H1 (cell line): ENCODE data around the gene PRCP. TPM values are rescaled to one million over a fixed set of nuclear protein-coding genes. Genes with fewer than 3 reads are reported as not detected.

ENCODE experiments used
- CTCF ChIA-PET: fragments of 300-600 bp; sonication (Branson Sonifier 250); formaldehyde crosslinking; loops from one replicate; lab custom pipeline; 2021; ENCODE audit not compliant: partially characterized antibody; lab: Charles Lee
- POLR2A ChIA-PET: fragments of 300-600 bp; sonication (Branson Sonifier 250); formaldehyde crosslinking; loops from one replicate; lab custom pipeline; 2021; ENCODE audit warnings: inconsistent platforms; ENCODE audit not compliant: partially characterized antibody; lab: Charles Lee
- DNase-seq, 2 experiments: peaks; one replicate each; pipeline versions ENCODE4 v3.0.0 to v3.0.0-alpha.2; 2010 to 2022; ENCODE audit warnings: low spot score in 2 of 2, low read depth in 1 of 2, mixed read lengths in 1 of 2
- FAIRE-seq: peaks from 2 replicates; lab custom pipeline; 2011; peaks lifted over from hg19 to GRCh38; lab: Jason Lieb, UNC
- H2AFZ ChIP-seq: 2 replicates; pipeline ENCODE4 v1.8.1; 2012; ENCODE audit warnings: low read length, inconsistent platforms
- H2AK5ac ChIP-seq: 2 replicates; pipeline ENCODE4 v1.6.1; 2013; ENCODE audit warnings: low read depth, low read length
- H2BK120ac ChIP-seq: replicated peaks from 2 replicates; pipeline ENCODE3; 2013; ENCODE audit warnings: low read depth, low read length, inconsistent platforms
- H2BK12ac ChIP-seq: 2 replicates; pipeline ENCODE4 v1.6.1; 2013; ENCODE audit warnings: low read depth, low read length
- H2BK15ac ChIP-seq: 2 replicates; pipeline ENCODE4 v1.6.1; 2013; ENCODE audit warnings: low read length
- H2BK20ac ChIP-seq: 2 replicates; pipeline ENCODE4 v1.6.1; 2013; ENCODE audit warnings: low read length
- H2BK5ac ChIP-seq: 2 replicates; pipeline ENCODE4 v1.6.1; 2013; ENCODE audit warnings: low read depth, low read length
- H3K14ac ChIP-seq: 2 replicates; pipeline ENCODE4 v1.6.1; 2013; ENCODE audit warnings: inconsistent platforms; ENCODE audit not compliant: insufficient read length
- H3K18ac ChIP-seq: 2 replicates; pipeline ENCODE4 v1.6.1; 2013; ENCODE audit warnings: low read length; ENCODE audit errors: extremely low read depth
- H3K23ac ChIP-seq: 2 replicates; pipeline ENCODE4 v1.6.1; 2013; ENCODE audit warnings: inconsistent platforms; ENCODE audit not compliant: insufficient read length
- H3K23me2 ChIP-seq: 2 replicates; pipeline ENCODE4 v1.6.1; 2013; ENCODE audit warnings: low read depth, low read length
- H3K27ac ChIP-seq: 2 replicates; pipeline ENCODE4 v1.6.1; 2011; ENCODE audit warnings: low read depth, low read length, inconsistent platforms
- H3K27me3 ChIP-seq, 4 experiments: replicated peaks in 1 of 4; 1 replicate in 1 of 4; 2 replicates in 3 of 4; pipeline versions ENCODE4 v1.6.1 to v1.8.1; 2011 to 2013; ENCODE audit warnings: low read length in 3 of 4, mild to moderate bottlenecking in 3 of 4, inconsistent platforms in 2 of 4, mixed read lengths in 2 of 4, moderate library complexity in 1 of 4; ENCODE audit not compliant: control insufficient read depth in 3 of 4, insufficient read depth in 3 of 4; ENCODE audit errors: extremely low read depth in 1 of 4
- H3K36me3 ChIP-seq, 4 experiments: 2 replicates each; pipeline versions ENCODE4 v1.6.1 to v1.8.1; 2011 to 2013; ENCODE audit warnings: mild to moderate bottlenecking in 4 of 4, low read length in 3 of 4, moderate library complexity in 2 of 4, control low read depth in 1 of 4, inconsistent platforms in 1 of 4; ENCODE audit not compliant: insufficient read depth in 4 of 4, control insufficient read depth in 2 of 4
- H3K4ac ChIP-seq: replicated peaks from 2 replicates; pipeline ENCODE3; 2013; ENCODE audit warnings: low read length, low read depth, mixed read lengths, inconsistent platforms; ENCODE audit not compliant: insufficient read length
- H3K4me1 ChIP-seq, 4 experiments: replicated peaks in 1 of 4; 1 replicate in 1 of 4; 2 replicates in 3 of 4; pipeline versions ENCODE4 v1.6.1 to v1.8.1; 2011 to 2013; ENCODE audit warnings: low read length in 3 of 4, inconsistent platforms in 2 of 4, mixed read lengths in 1 of 4; ENCODE audit not compliant: insufficient read depth in 4 of 4, control insufficient read depth in 3 of 4
- H3K4me2 ChIP-seq, 2 experiments: 2 replicates each; pipeline versions ENCODE4 v1.6.1 to v1.8.1; 2011 to 2013; ENCODE audit warnings: low read depth in 2 of 2, low read length in 2 of 2, control low read depth in 1 of 2, inconsistent platforms in 1 of 2, mild to moderate bottlenecking in 1 of 2; ENCODE audit not compliant: insufficient read depth in 1 of 2
- H3K4me3 ChIP-seq, 4 experiments: fragments of 200-600, 300-600 bp in 1 of 4; sonication (generic), shearing (Covaris generic), sonication (Bioruptor Twin) in 1 of 4; 2 replicates each; pipeline versions ENCODE4 v1.5.1 to v1.8.1; 2011 to 2016; ENCODE audit warnings: low read length in 4 of 4, low read depth in 3 of 4, control low read depth in 2 of 4, inconsistent platforms in 2 of 4, mild to moderate bottlenecking in 2 of 4, mixed read lengths in 1 of 4, moderate library complexity in 1 of 4; ENCODE audit not compliant: insufficient read depth in 2 of 4; ENCODE audit errors: extremely low read depth in 1 of 4
- H3K56ac ChIP-seq: replicated peaks from 2 replicates; pipeline ENCODE3; 2013; ENCODE audit warnings: low read depth, mild to moderate bottlenecking, mixed read lengths, low read length, inconsistent platforms; ENCODE audit not compliant: insufficient read length
- H3K79me1 ChIP-seq: 2 replicates; pipeline ENCODE4 v1.6.1; 2013; ENCODE audit warnings: low read depth, low read length, control low read depth
- H3K79me2 ChIP-seq, 2 experiments: 2 replicates each; pipeline versions ENCODE4 v1.6.1 to v1.8.1; 2012 to 2013; ENCODE audit warnings: low read length in 2 of 2, mild to moderate bottlenecking in 2 of 2, inconsistent platforms in 1 of 2; ENCODE audit not compliant: insufficient read depth in 2 of 2, control insufficient read depth in 1 of 2
- H3K9ac ChIP-seq, 4 experiments: replicated peaks in 1 of 4; 1 replicate in 1 of 4; 2 replicates in 3 of 4; pipeline versions ENCODE4 v1.6.1 to v1.8.1; 2011 to 2013; ENCODE audit warnings: low read depth in 3 of 4, low read length in 3 of 4, control low read depth in 2 of 4, mild to moderate bottlenecking in 2 of 4, moderate library complexity in 2 of 4, inconsistent platforms in 1 of 4; ENCODE audit errors: extremely low read depth in 1 of 4
- H3K9me3 ChIP-seq, 2 experiments: 2 replicates each; pipeline versions ENCODE4 v1.6.1 to v1.8.1; 2012 to 2013; ENCODE audit warnings: mild to moderate bottlenecking in 2 of 2, moderate library complexity in 2 of 2, control low read depth in 1 of 2, inconsistent platforms in 1 of 2, low read depth in 1 of 2, low read length in 1 of 2, mixed read lengths in 1 of 2; ENCODE audit not compliant: insufficient read depth in 2 of 2
- H4K20me1 ChIP-seq, 2 experiments: replicated peaks in 1 of 2; 2 replicates each; pipeline versions ENCODE3 to v1.8.1; 2011 to 2013; ENCODE audit warnings: inconsistent platforms in 2 of 2, low read length in 2 of 2, mild to moderate bottlenecking in 1 of 2; ENCODE audit not compliant: insufficient read depth in 2 of 2, control insufficient read depth in 1 of 2
- H4K5ac ChIP-seq: 2 replicates; pipeline ENCODE4 v1.6.1; 2013; ENCODE audit warnings: low read length, low read depth, mixed read lengths, inconsistent platforms; ENCODE audit not compliant: insufficient read length
- H4K8ac ChIP-seq: 2 replicates; pipeline ENCODE4 v1.8.0; 2013; ENCODE audit warnings: mild to moderate bottlenecking, moderate library complexity, low read length, inconsistent platforms; ENCODE audit not compliant: insufficient read depth; ENCODE audit errors: extremely low read depth
- H4K91ac ChIP-seq: replicated peaks from 2 replicates; pipeline ENCODE3; 2013; ENCODE audit warnings: low read length, mixed read lengths, inconsistent platforms; ENCODE audit not compliant: insufficient read length
- BACH1 ChIP-seq: IDR thresholded peaks from 2 replicates; pipeline ENCODE4 v1.6.1; 2012; ENCODE audit warnings: low read length, improper control_type of control experiment
- EP300 ChIP-seq, 2 experiments: IDR thresholded peaks; 1 replicate in 1 of 2; 2 replicates in 1 of 2; pipeline ENCODE4 v1.6.1; 2011 to 2012; ENCODE audit warnings: low read depth in 2 of 2, low read length in 2 of 2, mild to moderate bottlenecking in 2 of 2, borderline replicate concordance in 1 of 2, inconsistent platforms in 1 of 2, moderate library complexity in 1 of 2
- EZH2 ChIP-seq: fragments of 200-600 bp; sonication (generic); IDR thresholded peaks from 2 replicates; pipeline ENCODE4 v1.7.1; 2012; ENCODE audit warnings: low read depth, mild to moderate bottlenecking, moderate library complexity, low read length, inconsistent platforms; ENCODE audit not compliant: severe bottlenecking
- HDAC6 ChIP-seq: IDR thresholded peaks from one replicate; pipeline ENCODE4 v1.7.1; 2012; ENCODE audit warnings: low read depth, mild to moderate bottlenecking, inconsistent platforms, low read length, moderate library complexity
- JUND ChIP-seq: IDR thresholded peaks from 2 replicates; pipeline ENCODE4 v1.6.1; 2011; ENCODE audit warnings: mild to moderate bottlenecking, improper control_type of control experiment, low read length
- RFX5 ChIP-seq: IDR thresholded peaks from 2 replicates; pipeline ENCODE4 v1.6.1; 2011; ENCODE audit warnings: low read depth, low read length, improper control_type of control experiment, borderline replicate concordance
- RNF2 ChIP-seq: fragments of 200-900, 300-1000 bp; sonication (generic); IDR thresholded peaks from 2 replicates; pipeline ENCODE4 v1.7.1; 2016; ENCODE audit warnings: borderline replicate concordance, low read depth, mild to moderate bottlenecking, antibody characterized with exemption, low read length; ENCODE audit not compliant: poor library complexity, severe bottlenecking; ENCODE audit errors: missing control alignments
- SIRT6 ChIP-seq: IDR thresholded peaks from one replicate; pipeline ENCODE4 v1.7.1; 2012; ENCODE audit warnings: low read length, inconsistent platforms
- SP2 ChIP-seq: IDR thresholded peaks from 2 replicates; pipeline ENCODE4 v1.6.1; 2012; ENCODE audit warnings: mild to moderate bottlenecking, low read length, inconsistent platforms
- SRF ChIP-seq: IDR thresholded peaks from 2 replicates; pipeline ENCODE4 v1.6.1; 2011; ENCODE audit warnings: mild to moderate bottlenecking, low read depth, low read length, moderate library complexity
- WGBS, 2 experiments: shearing (Covaris generic) in 1 of 2; methylation state at CpG; one replicate each; pipeline versions ENCODE4 v1.1.6 to v1.1.7; 2013 to 2015; ENCODE audit warnings: low lambda C conversion rate in 2 of 2, mixed read lengths in 2 of 2, inconsistent platforms in 1 of 2, low coverage in 1 of 2, missing lambda C conversion rate in 1 of 2; ENCODE audit not compliant: insufficient replicate concordance in 2 of 2, insufficient coverage in 1 of 2, insufficient read length in 1 of 2; ENCODE audit errors: extremely low coverage in 1 of 2, missing lambda C conversion rate in 1 of 2; 5-methylcytosine and 5-hydroxymethylcytosine counted together
- polyA plus RNA-seq, 7 experiments: library from polyadenylated mRNA; depleted of rRNA in 3 of 7; stranded (reverse) in 5 of 7; unstranded in 2 of 7; fragments of >200 nt in 5 of 7; fragments of 200-250 nt in 2 of 7; gene quantifications; 1 replicate in 5 of 7; 2 replicates in 1 of 7; 4 replicates in 1 of 7; pipeline versions ENCODE4 v1.2.1 to v1.2.3, GENCODE V29; 2011 to 2013; ENCODE audit warnings: missing spikeins in 2 of 7, mixed read lengths in 2 of 7
- total RNA-seq: library from RNA; stranded (reverse); fragmentation: NEBNext Ultra II Directional; extraction: Animal tissue kit (Norgen Biotek cat#: 25700); gene quantifications from 2 replicates; pipeline ENCODE4 v1.2.1, GENCODE V29; 2021
- TF ChIP-seq, protein P1 (sequence below): IDR thresholded peaks from 2 replicates; pipeline ENCODE4 v1.6.1; 2012; ENCODE audit warnings: low read length, inconsistent platforms

PRCP gene
- total and polyA plus RNA-seq, 2 of the 8 experiments (the other 6 are each of a cell fraction or from before 2014, with no cell fraction given), result 63.8 to 84.4 TPM

DNA sequence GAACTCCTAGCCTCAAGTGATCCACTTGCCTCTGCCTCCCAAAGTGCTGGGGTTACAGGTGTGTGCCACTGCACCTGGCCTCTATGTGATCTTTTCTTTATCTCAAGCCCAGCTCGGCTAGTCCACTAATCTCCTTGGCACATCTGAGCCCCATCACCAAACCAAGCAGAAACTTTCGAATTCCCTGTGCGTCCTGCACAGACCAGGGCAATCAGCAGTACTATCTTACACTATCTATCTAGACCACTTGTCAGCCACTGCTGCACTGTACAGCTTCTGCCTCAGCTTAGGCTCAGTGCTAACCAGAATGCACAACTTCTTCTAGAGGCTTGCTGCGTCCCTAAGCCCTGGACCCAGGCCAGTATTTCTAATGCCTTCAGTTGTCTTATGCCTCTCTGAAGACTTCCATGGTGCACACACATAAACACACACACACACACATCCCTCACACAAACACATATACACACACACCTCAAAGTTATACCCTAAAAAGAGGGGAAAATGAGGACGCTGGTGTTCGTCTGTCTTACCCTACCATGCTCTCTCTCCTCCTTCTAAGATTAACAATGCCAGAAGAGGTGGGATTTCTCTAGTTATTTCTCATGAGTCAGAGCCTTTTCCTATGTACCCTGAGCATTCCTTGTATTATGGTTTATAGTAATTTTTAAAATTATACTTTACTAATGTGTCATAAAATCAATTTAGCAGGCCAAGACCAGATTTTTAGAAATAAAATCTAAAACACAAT lies 107.2 kb downstream of the PRCP start:
- H3K23ac ChIP-seq, result no peak overlapping the region
- H3K23me2 ChIP-seq, result no peaks in the 10 kb centered on the region; the same call in 1 of the 2 replicates
- H4K20me1 ChIP-seq, result no peaks in the 10 kb centered on the region
- H2AK5ac ChIP-seq, result no peak overlapping the region
- H2BK5ac ChIP-seq, result no peak overlapping the region
- H3K79me2 ChIP-seq, result no peaks in the 10 kb centered on the region
- H3K79me1 ChIP-seq, result no peaks in the 10 kb centered on the region
- FAIRE-seq (no peak), DNase-seq (no peak)
- H3K4me3 ChIP-seq, result no peak overlapping the region
- no peaks in the 10 kb centered on the region for H3K9me3 ChIP-seq
- ChIA-PET POLR2A (no interaction called here), CTCF (interaction anchor here (1.0 to 1.2 kb wide), 3 partner anchors 10 to 14 kb away, joined by 3 read pairs; no protein-coding TSS in a partner anchor)
- no peak overlapping the region for H3K27ac ChIP-seq
- H3K4ac ChIP-seq, result no peak overlapping the region
- H3K36me3 ChIP-seq, result no peaks in the 10 kb centered on the region
- H4K91ac ChIP-seq, result no peak overlapping the region
- WGBS, 2 experiments, result 90% methylated on average over 6 of the region's 6 CpGs; no CpG with 5 or more reads in 1 of the 2 experiments
- no peaks in the 10 kb centered on the region for H3K27me3 ChIP-seq
- H3K9ac ChIP-seq, result no peak overlapping the region
- no peak overlapping the region for H4K5ac ChIP-seq
- H3K14ac ChIP-seq, result no peak overlapping the region
- no peak overlapping the region for H2BK15ac ChIP-seq
- H2BK120ac ChIP-seq, result no peak overlapping the region
- H3K56ac ChIP-seq, result no peak overlapping the region
- no peak overlapping the region for H2BK12ac ChIP-seq
- peaks cover 0 to 2% (median 0%) of the 10 kb centered on the region in 4 experiments; a peak in 1 of 7 replicates for H3K4me1 ChIP-seq
- H3K4me2 ChIP-seq, result no peak overlapping the region
- H2AFZ ChIP-seq, result no peak overlapping the region
- no peak overlapping the region for H4K8ac ChIP-seq
- TF ChIP-seq BACH1, result no peak
- TF ChIP-seq HDAC6, result no peak
- TF ChIP-seq, protein P1, sequence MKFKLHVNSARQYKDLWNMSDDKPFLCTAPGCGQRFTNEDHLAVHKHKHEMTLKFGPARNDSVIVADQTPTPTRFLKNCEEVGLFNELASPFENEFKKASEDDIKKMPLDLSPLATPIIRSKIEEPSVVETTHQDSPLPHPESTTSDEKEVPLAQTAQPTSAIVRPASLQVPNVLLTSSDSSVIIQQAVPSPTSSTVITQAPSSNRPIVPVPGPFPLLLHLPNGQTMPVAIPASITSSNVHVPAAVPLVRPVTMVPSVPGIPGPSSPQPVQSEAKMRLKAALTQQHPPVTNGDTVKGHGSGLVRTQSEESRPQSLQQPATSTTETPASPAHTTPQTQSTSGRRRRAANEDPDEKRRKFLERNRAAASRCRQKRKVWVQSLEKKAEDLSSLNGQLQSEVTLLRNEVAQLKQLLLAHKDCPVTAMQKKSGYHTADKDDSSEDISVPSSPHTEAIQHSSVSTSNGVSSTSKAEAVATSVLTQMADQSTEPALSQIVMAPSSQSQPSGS, result no peak
- no peak for TF ChIP-seq EZH2
- no peak for TF ChIP-seq RFX5
- no peak for TF ChIP-seq JUND
- no peak for TF ChIP-seq EP300 (IDR thresholded peaks at IDR 0.05; ENCODE audit: borderline replicate concordance in 1 of 2, low read depth in 2 of 2, low read length in 2 of 2)
- no peak for TF ChIP-seq SP2
- no peak for TF ChIP-seq SIRT6
- no peak for TF ChIP-seq SRF
- no peak for TF ChIP-seq RNF2
- no peak overlapping the region for H2BK20ac ChIP-seq
- no peak overlapping the region for H3K18ac ChIP-seq
